Heart left ventricle (tissue), 16 donors: Measurements from ENCODE around the gene CANT1. TPM values are rescaled to one million over a fixed set of nuclear protein-coding genes. Genes with fewer than 3 reads are reported as not detected.

Source experiments
- ATAC-seq, 4 donors: fragments of 200-7000 bp; cut with Tn5 transposase; one replicate each; pipeline ENCODE4 v1.9.1; 2020 to 2022; ENCODE audit warnings: moderate library complexity in 4 of 4, mild to moderate bottlenecking in 3 of 4, moderate number of reproducible peaks in 1 of 4
- DNase-seq, 5 donors: peaks; one replicate each; pipeline ENCODE4 v3.0.0-alpha.2; 2020
- H3K27ac ChIP-seq, 12 donors: fragments of 200-600 bp; sonication (generic) in 4 of 12; one replicate each; pipeline versions ENCODE4 v1.5.0 to v1.8.0; 2016 to 2022; ENCODE audit warnings: mild to moderate bottlenecking in 2 of 12
- H3K27me3 ChIP-seq, 9 donors: fragments of 200-600 bp; sonication (generic) in 2 of 9; one replicate each; pipeline versions ENCODE4 v1.5.1 to v1.8.0; 2016 to 2022; ENCODE audit warnings: mild to moderate bottlenecking in 3 of 9
- H3K36me3 ChIP-seq, 9 donors: fragments of 200-600 bp; sonication (generic) in 2 of 9; one replicate each; pipeline versions ENCODE4 v1.5.0 to v1.8.0; 2018 to 2022; ENCODE audit warnings: mild to moderate bottlenecking in 2 of 9
- H3K4me1 ChIP-seq, 12 donors: fragments of 200-600 bp; sonication (generic) in 4 of 12; one replicate each; pipeline versions ENCODE4 v1.5.0 to v1.8.0; 2016 to 2022; ENCODE audit warnings: mild to moderate bottlenecking in 3 of 12
- H3K4me3 ChIP-seq, 12 donors: fragments of 200-600 bp; sonication (generic) in 4 of 12; one replicate each; pipeline versions ENCODE4 v1.5.0 to v1.8.0; 2017 to 2022; ENCODE audit warnings: mild to moderate bottlenecking in 9 of 12, moderate library complexity in 4 of 12
- H3K9me3 ChIP-seq, 12 donors: fragments of 200-600 bp; sonication (generic) in 4 of 12; one replicate each; pipeline versions ENCODE4 v1.5.0 to v1.8.0; 2016 to 2022; ENCODE audit warnings: mild to moderate bottlenecking in 1 of 12
- CTCF ChIP-seq, 12 donors: fragments of 200-600 bp; sonication (generic) in 4 of 12; IDR thresholded peaks; one replicate each; pipeline versions ENCODE4 v1.5.0 to v1.8.0; 2018 to 2022; ENCODE audit warnings: antibody characterized with exemption in 12 of 12, mild to moderate bottlenecking in 5 of 12
- POLR2A ChIP-seq, 2 donors: fragments of 450-650 bp; IDR thresholded peaks; one replicate each; pipeline ENCODE4 v1.6.1; 2017; ENCODE audit warnings: antibody characterized with exemption in 2 of 2, mild to moderate bottlenecking in 2 of 2, moderate library complexity in 2 of 2
- WGBS, 4 donors: extraction: QIAGEN DNeasy Blood & Tissue Kit in 2 of 4; methylation state at CpG; one replicate each; pipeline versions ENCODE4 v1.1.5 to v1.1.7; 2013 to 2018; 5-methylcytosine and 5-hydroxymethylcytosine counted together
- intact Hi-C, 10 donors: fragments of 100-400 bp; cut with DNase I; formaldehyde crosslinking; loops; one replicate each; pipeline versions ENCODE4 v1.11.1 to v1.14.2; 2022
- polyA plus RNA-seq, 2 donors: library from polyadenylated mRNA; stranded (reverse); fragments of 200-250 nt; gene quantifications; one replicate each; pipeline ENCODE4 v1.2.3, GENCODE V29; 2013
- total RNA-seq, 9 donors: library from RNA; depleted of rRNA in 2 of 9; stranded (reverse); fragments of >200 nt in 2 of 9; fragmentation: NEBNext Ultra II Directional in 3 of 9; extraction: Animal tissue kit (Norgen Biotek cat#: 25700) in 3 of 9; gene quantifications; one replicate each; pipeline versions ENCODE4 v1.1.0 to v1.2.4, GENCODE V29; 2016 to 2023
- donor health status: ischemic (EF 13 %, LVEDD 7.1; RV severe dilation, severe dysfunction).
- donor health status: healthy with polysubstance abuse.
- donor health status: DM: no; HTN: yes; CAD: no.
- donor health status: DM: no; HTN: no; CAD: no.
- donor health status: ischemic (EF 25% LVEDD 6.9; RV normal size, moderate dysfunction).
- donor health status: ischemic (EF 25% LVEDD 5.7; RV mildly dilated, moderate dysfunction).
- donor health status: healthy.
- donor health status: DM: yes; HTN: yes; CAD: no.
- donor health status: ischemic (EF 35%, LVEDD 5.7; RV mildly dilated, moderate dysfunction).
- donor health status: nonischemic (EF 11% LVEDD 7.7; RV severe dilation, severe dysfunction).
- donor health status: DM: yes; HTN: yes; CAD: no.
- donor health status: PGD.
- donor health status: ischemic (EF 29% LVEDD 5.4; RV normal size, mild dysfunction).
- donor health status: nonischemic (EF 23%, LVEDD 6.1; RV moderate dilation, normal function).

Gene CANT1
- total and polyA plus RNA-seq, 11 donors, result 5.1 to 46.2 (median 24.1) TPM

- ATAC-seq (peak in 2 of 4 donors; percentile 3 to 17), DNase-seq (peak in 2 of 5 donors; percentile 48 to 61)
- no peaks in the 10 kb centered on the region for H3K9me3 ChIP-seq
- peak overlapping the region; percentile 36 to 93 (median 89) for H3K27ac ChIP-seq
- intact Hi-C loops, result loop anchor here in 2 of 10 donors (10.0 kb wide), 2 partner anchors 57 to 367 kb away; no protein-coding TSS in a partner anchor
- 18 to 22% (median 20%) methylated on average over 16 of the region's 16 CpGs for WGBS, 4 donors
- H3K4me1 ChIP-seq, result peaks cover 4 to 65% (median 55%) of the 10 kb centered on the region in 12 donors
- peak overlapping the region in 8 of 12 donors; percentile 21 to 85 (median 74) for H3K4me3 ChIP-seq
- H3K36me3 ChIP-seq, result no peaks in the 10 kb centered on the region
- TF ChIP-seq POLR2A (IDR thresholded peaks at IDR 0.05) (no peak), CTCF (IDR thresholded peaks at IDR 0.05) (no peak)
- peaks cover 0 to 25% (median 0%) of the 10 kb centered on the region in 9 donors for H3K27me3 ChIP-seq
Observed at GRCh38 chr17:79027925-79028491, 18.4 kb upstream of the CANT1 start.

GRCh38 chr17:79027274-79027924 lies 17.8 kb upstream of the CANT1 start:
- peak overlapping the region; percentile 33 to 93 (median 89) for H3K27ac ChIP-seq
- no peaks in the 10 kb centered on the region for H3K9me3 ChIP-seq
- no peaks in the 10 kb centered on the region for H3K36me3 ChIP-seq
- WGBS, 4 donors, result 3 to 14% (median 9%) methylated on average over 8 to 10 of the region's 10 CpGs
- peaks cover 0 to 28% (median 0%) of the 10 kb centered on the region in 9 donors for H3K27me3 ChIP-seq
- peak overlapping the region in 10 of 12 donors; percentile 17 to 85 (median 70) for H3K4me3 ChIP-seq
- intact Hi-C loops, result loop anchor here in 2 of 10 donors (10.0 kb wide), 2 partner anchors 57 to 367 kb away; no protein-coding TSS in a partner anchor
- ATAC-seq (peak in 3 of 4 donors; percentile 5 to 14 (median 8)), DNase-seq (peak in 3 of 5 donors; percentile 55 to 71 (median 67))
- TF ChIP-seq CTCF (IDR thresholded peaks at IDR 0.05), result no peak
- peak in 1 of 2 donors; percentile 14 for TF ChIP-seq POLR2A (IDR thresholded peaks at IDR 0.05)
- peaks cover 4 to 71% (median 60%) of the 10 kb centered on the region in 12 donors for H3K4me1 ChIP-seq

- no peak for TF ChIP-seq CTCF (IDR thresholded peaks at IDR 0.05)
- TF ChIP-seq POLR2A (IDR thresholded peaks at IDR 0.05), result no peak
- Histone ChIP-seq H3K4me3 (peak overlapping the region in 10 of 12 donors; percentile 17 to 85 (median 74)), H3K4me1 (peaks cover 4 to 79% (median 67%) of the 10 kb centered on the region in 12 donors), H3K9me3 (no peaks in the 10 kb centered on the region), H3K36me3 (no peaks in the 10 kb centered on the region), H3K27me3 (peaks cover 0 to 32% (median 0%) of the 10 kb centered on the region in 9 donors), H3K27ac (peak overlapping the region; percentile 74 to 98 (median 90))
- WGBS, 4 donors, result 22 to 31% (median 26%) methylated on average over 12 to 16 of the region's 16 CpGs
- DNase-seq (peak in 4 of 5 donors; percentile 42 to 82 (median 66)), ATAC-seq (peak; percentile 7 to 29 (median 20))
- intact Hi-C loops, result loop anchor here in 2 of 10 donors (10.0 kb wide), 2 partner anchors 58 to 368 kb away; no protein-coding TSS in a partner anchor
Observed at GRCh38 chr17:79026376-79027273, 17.1 kb upstream of the CANT1 start.
